KMS-11 (cell line): ENCODE results near the gene NFKBIB.
"Not testable (repeated sequence)": the region's sequence is repeated elsewhere in the genome, so short reads cannot be mapped to it uniquely, and the experiment has no call there.

ENCODE experiments used
- H2AFZ ChIP-seq: fragments of 200-600 bp; sonication (generic); 2 replicates; pipeline ENCODE4 v1.6.1; 2016; ENCODE audit warnings: antibody characterized with exemption, mixed run types, low read depth
- H3K27ac ChIP-seq: fragments of 200-600 bp; sonication (generic); 2 replicates; pipeline ENCODE4 v1.6.1; 2016; ENCODE audit warnings: mild to moderate bottlenecking, mixed run types
- H3K27me3 ChIP-seq: fragments of 200-600 bp; sonication (generic); 2 replicates; pipeline ENCODE4 v1.6.1; 2017; ENCODE audit warnings: mild to moderate bottlenecking, low read depth, mixed run types, moderate library complexity; ENCODE audit not compliant: insufficient read depth
- H3K36me3 ChIP-seq: fragments of 200-600 bp; sonication (generic); 2 replicates; pipeline ENCODE4 v1.6.1; 2017; ENCODE audit warnings: mild to moderate bottlenecking, mixed run types; ENCODE audit not compliant: insufficient read depth
- H3K4me1 ChIP-seq: fragments of 200-600 bp; sonication (generic); 2 replicates; pipeline ENCODE4 v1.6.1; 2016; ENCODE audit warnings: mild to moderate bottlenecking, low read depth, mixed run types; ENCODE audit not compliant: poor library complexity, severe bottlenecking
- H3K4me2 ChIP-seq: fragments of 200-600 bp; sonication (generic); 2 replicates; pipeline ENCODE4 v1.7.0; 2016; ENCODE audit warnings: mild to moderate bottlenecking, mixed run types
- H3K4me3 ChIP-seq: fragments of 200-600 bp; sonication (generic); IDR thresholded peaks from 2 replicates; pipeline ENCODE4 v1.6.1; 2017; ENCODE audit warnings: low read depth, low read length, mixed read lengths; ENCODE audit not compliant: insufficient read depth
- H3K79me2 ChIP-seq: fragments of 200-600 bp; sonication (generic); 2 replicates; pipeline ENCODE4 v1.6.1; 2016; ENCODE audit warnings: low read depth, mixed run types; ENCODE audit not compliant: insufficient read depth
- H3K9ac ChIP-seq: fragments of 200-600 bp; sonication (generic); 2 replicates; pipeline ENCODE4 v1.6.1; 2016; ENCODE audit warnings: mild to moderate bottlenecking, mixed run types
- H4K20me1 ChIP-seq: fragments of 200-600 bp; sonication (generic); 2 replicates; pipeline ENCODE4 v1.6.1; 2016; ENCODE audit warnings: mild to moderate bottlenecking, mixed run types; ENCODE audit not compliant: insufficient read depth
- TF ChIP-seq, protein P1 (sequence below): fragments of 200-600 bp; sonication (generic); conservative IDR thresholded peaks from 2 replicates; pipeline ENCODE4 v1.6.1; 2017; ENCODE audit warnings: low read depth, mild to moderate bottlenecking, antibody characterized with exemption, low read length, moderate library complexity, mixed read lengths

Gene NFKBIB

DNA sequence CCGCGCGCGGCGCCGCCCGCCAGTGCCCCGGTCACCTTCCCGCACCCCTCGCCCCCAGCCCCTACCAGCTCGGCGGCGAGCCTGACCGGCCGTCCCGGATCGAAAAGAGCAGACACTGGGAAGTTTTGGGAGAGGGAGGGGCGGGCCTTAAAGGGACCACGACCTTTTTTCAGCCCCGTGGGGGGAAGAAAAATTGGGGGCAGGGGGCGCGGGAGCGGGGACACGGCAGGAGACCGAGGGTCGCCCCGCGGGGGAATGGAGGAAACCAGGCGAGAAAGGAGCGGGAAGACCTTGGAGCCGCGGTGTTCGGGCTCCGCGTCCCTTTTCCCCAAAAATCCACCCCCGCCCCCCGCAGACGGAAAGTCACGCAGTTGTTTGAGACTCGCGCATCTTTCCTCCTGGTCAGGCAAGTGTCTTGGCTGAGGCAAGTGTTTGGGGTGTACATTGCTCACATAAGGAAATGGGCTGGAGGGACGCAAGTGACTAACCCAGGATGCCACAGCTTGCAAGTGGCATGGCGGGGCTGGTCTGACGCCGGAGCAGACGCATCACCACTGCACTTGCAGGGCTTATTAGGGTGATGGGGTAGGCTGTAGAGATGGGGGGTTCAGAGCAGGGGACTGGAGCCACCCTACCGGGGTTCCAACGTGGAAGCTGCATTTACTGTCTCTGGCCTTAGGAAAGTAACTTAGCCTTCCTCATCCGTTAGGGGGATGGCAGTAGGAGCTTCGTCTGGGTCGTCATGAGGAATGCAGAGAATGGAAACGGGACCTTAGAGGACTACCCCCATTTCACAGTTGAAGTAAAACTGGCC is 47.3 kb upstream of the NFKBIB start:
- H3K4me2 ChIP-seq, result peak overlapping the region; percentile 81
- no peak overlapping the region for H3K4me3 ChIP-seq
- H3K27me3 ChIP-seq, result no peaks in the 10 kb centered on the region
- H2AFZ ChIP-seq, result peak overlapping the region; percentile 75
- TF ChIP-seq, protein P1, sequence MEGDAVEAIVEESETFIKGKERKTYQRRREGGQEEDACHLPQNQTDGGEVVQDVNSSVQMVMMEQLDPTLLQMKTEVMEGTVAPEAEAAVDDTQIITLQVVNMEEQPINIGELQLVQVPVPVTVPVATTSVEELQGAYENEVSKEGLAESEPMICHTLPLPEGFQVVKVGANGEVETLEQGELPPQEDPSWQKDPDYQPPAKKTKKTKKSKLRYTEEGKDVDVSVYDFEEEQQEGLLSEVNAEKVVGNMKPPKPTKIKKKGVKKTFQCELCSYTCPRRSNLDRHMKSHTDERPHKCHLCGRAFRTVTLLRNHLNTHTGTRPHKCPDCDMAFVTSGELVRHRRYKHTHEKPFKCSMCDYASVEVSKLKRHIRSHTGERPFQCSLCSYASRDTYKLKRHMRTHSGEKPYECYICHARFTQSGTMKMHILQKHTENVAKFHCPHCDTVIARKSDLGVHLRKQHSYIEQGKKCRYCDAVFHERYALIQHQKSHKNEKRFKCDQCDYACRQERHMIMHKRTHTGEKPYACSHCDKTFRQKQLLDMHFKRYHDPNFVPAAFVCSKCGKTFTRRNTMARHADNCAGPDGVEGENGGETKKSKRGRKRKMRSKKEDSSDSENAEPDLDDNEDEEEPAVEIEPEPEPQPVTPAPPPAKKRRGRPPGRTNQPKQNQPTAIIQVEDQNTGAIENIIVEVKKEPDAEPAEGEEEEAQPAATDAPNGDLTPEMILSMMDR, result no peak
- H3K36me3 ChIP-seq, result peaks cover 9% of the 10 kb centered on the region; the same call in 1 of the 2 replicates
- peak overlapping the region; percentile 92 for H3K9ac ChIP-seq
- H4K20me1 ChIP-seq, result no peaks in the 10 kb centered on the region
- H3K27ac ChIP-seq, result peak overlapping the region; percentile 80
- H3K4me1 ChIP-seq, result peaks cover 31% of the 10 kb centered on the region
- H3K79me2 ChIP-seq, result peaks cover 22% of the 10 kb centered on the region

DNA sequence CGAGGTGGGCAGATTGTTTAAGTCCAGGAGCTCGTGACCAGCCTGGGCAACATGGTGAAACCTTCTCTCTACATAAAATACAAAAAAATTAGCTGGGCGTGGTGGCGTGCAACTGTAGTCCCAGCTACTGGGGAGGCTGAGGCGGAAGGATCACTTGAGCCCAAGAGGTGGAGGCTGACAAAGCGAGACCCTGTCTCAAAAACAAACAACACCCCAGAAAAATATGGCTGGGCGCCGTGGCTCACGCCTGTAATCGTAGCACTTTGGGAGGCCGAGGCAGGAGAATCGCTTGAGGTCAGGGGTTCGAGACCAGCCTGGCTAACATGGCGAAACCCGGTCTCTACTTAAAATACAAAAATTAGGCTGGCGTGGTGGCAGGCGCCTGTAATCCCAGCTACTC is 46.6 kb upstream of the NFKBIB start:
- TF ChIP-seq, protein P1, result no peak
- H3K27ac ChIP-seq, result peak overlapping the region; percentile 80
- H4K20me1 ChIP-seq, result no peaks in the 10 kb centered on the region
- H2AFZ ChIP-seq, result peak overlapping the region; percentile 75
- peaks cover 14% of the 10 kb centered on the region for H3K79me2 ChIP-seq
- peaks cover 4% of the 10 kb centered on the region; the same call in 1 of the 2 replicates for H3K36me3 ChIP-seq
- H3K4me3 ChIP-seq, result no peak overlapping the region
- peak overlapping the region; percentile 81 for H3K4me2 ChIP-seq
- H3K4me1 ChIP-seq, result peaks cover 30% of the 10 kb centered on the region
- no peaks in the 10 kb centered on the region for H3K27me3 ChIP-seq
- peak overlapping the region; percentile 92 for H3K9ac ChIP-seq

DNA sequence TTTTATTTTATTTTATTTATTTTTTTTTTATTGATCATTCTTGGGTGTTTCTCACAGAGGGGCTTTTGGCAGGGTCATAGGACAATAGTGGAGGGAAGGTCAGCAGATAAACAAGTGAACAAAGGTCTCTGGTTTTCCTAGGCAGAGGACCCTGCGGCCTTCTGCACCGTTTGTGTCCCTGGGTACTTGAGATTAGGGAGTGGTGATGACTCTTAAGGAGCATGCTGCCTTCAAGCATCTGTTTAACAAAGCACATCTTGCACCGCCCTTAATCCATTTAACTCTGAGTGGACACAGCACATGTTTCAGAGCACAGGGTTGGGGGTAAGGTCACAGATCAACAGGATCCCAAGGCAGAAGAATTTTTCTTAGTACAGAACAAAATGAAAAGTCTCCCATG is 44.8 kb upstream of the NFKBIB start:
- peaks cover 28% of the 10 kb centered on the region for H3K4me1 ChIP-seq

DNA sequence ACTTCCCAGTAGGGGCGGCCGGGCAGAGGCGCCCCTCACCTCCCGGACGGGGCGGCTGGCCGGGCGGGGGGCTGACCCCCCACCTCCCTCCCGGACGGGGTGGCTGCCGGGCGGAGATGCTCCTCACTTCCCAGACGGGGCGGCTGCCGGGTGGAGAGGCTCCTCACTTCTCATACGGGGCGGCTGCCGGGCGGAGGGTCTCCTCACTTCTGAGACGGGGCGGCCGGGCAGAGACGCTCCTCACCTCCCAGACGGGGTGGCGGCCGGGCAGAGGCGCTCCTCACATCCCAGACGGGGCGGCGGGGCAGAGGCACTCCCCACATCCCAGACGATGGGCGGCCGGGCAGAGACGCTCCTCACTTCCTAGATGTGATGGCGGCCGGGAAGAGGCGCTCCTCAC is 44.0 kb upstream of the NFKBIB start:
- not testable (repeated sequence) for H3K9ac ChIP-seq, H3K4me3 ChIP-seq, H3K27me3 ChIP-seq, H3K79me2 ChIP-seq, H3K4me2 ChIP-seq, H4K20me1 ChIP-seq, H3K27ac ChIP-seq, H2AFZ ChIP-seq, H3K36me3 ChIP-seq
- peaks cover 27% of the 10 kb centered on the region for H3K4me1 ChIP-seq

More for the DNA sequence above, 44.8 kb upstream of the NFKBIB start:
- H4K20me1 ChIP-seq, H3K27ac ChIP-seq, H2AFZ ChIP-seq, H3K27me3 ChIP-seq, H3K36me3 ChIP-seq, H3K9ac ChIP-seq, H3K4me2 ChIP-seq, H3K79me2 ChIP-seq, H3K4me3 ChIP-seq: not testable (repeated sequence)

DNA sequence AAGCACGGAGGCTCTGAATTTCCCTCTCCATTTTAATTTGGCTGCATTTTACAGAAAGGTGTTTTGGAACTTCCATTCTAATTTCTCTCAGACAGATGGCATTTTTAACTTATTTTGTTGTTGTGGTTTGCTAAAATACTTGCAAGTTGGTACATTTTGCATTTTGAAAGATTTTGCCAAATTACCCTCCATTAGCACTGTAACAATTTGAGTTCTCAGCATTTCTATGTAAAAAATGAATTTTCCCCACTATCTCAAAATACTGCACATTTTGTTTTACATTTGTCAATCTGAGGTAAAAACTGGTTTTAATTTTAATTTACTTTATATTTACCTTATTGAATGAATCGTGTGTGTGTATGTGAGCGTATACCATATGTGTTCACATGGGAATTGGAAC is 43.0 kb upstream of the NFKBIB start:
- Histone ChIP-seq H3K9ac (no peak overlapping the region), H3K4me3 (no peak overlapping the region), H3K27me3 (no peaks in the 10 kb centered on the region), H3K27ac (peak overlapping the region; percentile 31; the same call in 1 of the 2 replicates), H3K4me1 (peaks cover 18% of the 10 kb centered on the region), H3K36me3 (no peaks in the 10 kb centered on the region), H3K4me2 (peak overlapping the region; percentile 16; the same call in 1 of the 2 replicates), H3K79me2 (no peaks in the 10 kb centered on the region), H2AFZ (no peak overlapping the region), H4K20me1 (no peaks in the 10 kb centered on the region)
- TF ChIP-seq, protein P1, result no peak

DNA sequence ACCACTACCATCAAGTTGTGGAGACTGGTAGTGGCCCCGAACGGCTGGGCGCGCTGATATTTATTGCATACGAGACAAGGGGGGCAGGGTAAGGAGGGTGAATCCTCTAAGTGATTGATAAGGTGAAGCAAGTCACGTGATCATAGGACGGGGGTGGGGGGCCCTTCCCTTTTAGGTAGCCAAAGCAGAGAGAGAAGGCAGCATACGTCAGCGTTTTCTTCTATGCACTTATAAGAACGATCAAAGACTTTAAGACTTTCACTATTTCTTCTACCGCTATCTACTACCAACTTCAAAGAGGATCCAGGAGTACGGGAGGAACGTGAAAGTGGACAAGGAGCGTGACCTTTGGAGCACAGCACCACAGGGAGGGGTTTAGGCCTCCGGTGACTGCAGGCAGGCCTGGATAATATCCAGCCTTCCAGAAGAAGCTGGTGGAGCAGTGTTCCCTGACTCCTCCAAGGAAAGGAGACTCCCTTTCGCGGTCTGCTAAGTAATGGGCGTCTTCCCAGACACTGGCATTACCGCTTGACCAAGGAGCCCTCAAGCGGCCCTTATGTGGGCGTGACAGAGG is 40.1 kb upstream of the NFKBIB start:
- not testable (repeated sequence) for H3K27me3 ChIP-seq, H3K4me3 ChIP-seq, H3K27ac ChIP-seq, H3K9ac ChIP-seq, H3K36me3 ChIP-seq, H2AFZ ChIP-seq, H4K20me1 ChIP-seq, H3K79me2 ChIP-seq, H3K4me2 ChIP-seq
- peaks cover 12% of the 10 kb centered on the region for H3K4me1 ChIP-seq
